Measurements from ENCODE around the gene COL5A1.

The COL5A1 gene

DNA sequence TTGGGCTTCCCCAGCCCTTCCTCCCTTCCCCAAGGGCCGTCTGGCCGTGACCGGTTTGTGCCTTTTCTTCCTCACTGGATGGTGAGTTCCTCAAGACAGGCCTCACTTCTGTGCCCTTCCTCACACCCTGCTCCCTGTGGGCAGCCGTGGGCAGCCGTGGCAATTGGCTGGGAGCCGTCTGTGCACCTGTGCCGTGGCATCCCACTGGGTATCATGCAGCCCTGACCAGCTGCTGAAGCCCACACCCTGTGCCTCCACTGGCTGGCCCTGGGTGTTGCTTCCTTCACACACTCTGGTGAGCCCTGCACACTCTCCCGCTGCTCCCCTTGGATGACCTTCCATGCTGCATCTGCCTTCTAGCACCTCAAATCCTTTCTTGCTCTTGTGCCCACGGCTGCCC, 100.2 kb downstream of the COL5A1 start:
- DNase-seq (ENCODE audit: low read depth in 3 of 3) = no peak

DNA sequence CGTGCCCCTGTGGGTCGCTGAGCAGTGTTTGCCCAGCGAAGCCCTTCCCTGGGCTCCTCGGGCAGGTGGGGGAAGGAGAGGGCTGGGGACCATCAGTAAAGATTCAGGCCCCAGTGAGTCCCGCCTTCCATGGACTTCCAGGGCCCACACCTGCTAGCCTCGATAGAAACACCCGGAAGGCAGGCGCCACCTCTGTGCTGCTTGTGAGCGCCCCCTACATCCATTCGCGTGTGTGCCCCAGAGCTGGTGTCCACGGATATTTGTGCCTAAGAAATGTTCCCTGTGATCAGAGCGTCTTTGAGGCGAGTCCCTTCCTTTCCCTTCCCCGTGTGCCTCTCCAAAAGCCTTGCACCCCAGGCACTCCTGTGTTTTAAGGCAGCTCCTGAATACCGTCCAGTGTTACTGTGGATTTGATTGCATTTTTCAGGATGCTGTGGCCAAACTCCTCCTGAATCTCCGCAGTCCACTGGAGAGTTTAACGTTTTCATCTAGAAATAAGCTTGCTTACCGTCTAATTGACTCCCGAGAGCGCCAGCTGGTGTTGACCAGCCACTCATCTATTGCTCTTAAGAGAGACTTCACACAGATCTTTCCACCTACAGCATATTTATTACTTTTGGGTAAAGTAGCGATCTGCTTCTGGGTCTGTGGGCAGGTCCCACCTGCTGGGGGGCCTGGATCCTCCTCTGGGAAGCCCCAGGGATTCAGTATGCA, 101.4 kb downstream of the COL5A1 start:
- DNase-seq (ENCODE audit: low read depth in 3 of 3) = no peak

DNA sequence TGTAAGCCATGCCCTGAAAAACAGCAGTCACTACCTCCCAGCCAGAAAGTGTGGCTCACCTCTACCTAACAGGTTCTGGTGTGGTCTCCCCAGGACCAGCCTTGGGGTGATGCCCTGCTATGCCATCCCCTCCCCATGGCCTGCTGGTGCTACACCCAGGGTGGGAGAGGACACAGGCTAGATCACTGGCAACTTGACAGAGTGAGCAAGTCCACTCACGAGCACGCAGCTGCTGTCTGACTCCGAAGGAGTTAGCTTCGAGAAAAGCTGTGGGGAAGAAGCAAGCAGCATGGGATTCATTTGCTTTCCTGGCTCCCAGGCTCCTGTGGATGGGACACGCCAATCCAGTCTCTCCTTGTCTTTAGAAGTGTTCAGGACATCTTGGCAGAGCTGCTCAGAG, 102.2 kb downstream of the COL5A1 start:
- DNase-seq (ENCODE audit: low read depth in 3 of 3) = no peak

DNA sequence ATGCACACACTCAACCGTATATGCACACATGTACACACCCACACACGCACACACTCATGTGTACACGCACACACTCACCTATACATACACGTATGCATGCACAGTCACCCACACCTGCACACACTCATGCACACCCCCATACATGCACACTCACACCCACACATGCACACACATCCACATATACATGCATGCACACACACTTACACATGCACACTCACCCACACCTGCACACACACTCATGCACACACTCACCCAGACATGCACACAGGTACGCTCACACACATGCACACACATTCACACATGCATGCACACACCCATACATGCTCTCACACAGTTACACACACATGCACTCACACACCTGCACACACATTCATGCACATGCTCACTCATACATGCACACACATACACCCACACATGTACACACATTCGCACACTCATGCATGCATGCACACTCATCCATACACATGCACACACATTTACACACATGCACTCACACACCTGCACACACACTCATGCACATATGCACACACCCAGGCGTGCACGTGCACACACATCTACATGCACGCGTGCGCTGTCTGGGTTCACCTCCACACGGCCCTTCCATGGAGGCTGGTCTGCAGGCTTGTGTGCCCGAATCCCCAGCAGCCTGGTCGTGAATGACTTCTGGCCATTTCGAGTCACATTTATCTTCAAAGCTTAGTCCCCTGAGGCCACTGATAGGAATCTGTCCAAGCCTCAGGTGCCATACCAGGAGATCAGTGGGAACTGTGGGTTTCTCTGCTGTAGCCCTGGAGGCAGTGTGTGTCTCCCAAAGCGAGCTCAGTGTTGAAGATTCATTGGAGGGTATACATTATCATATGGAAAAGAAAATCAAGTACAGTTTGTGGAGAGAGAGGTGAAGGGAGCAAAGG, 103.0 kb downstream of the COL5A1 start:
- DNase-seq (ENCODE audit: low read depth in 3 of 3) = no peak

DNA sequence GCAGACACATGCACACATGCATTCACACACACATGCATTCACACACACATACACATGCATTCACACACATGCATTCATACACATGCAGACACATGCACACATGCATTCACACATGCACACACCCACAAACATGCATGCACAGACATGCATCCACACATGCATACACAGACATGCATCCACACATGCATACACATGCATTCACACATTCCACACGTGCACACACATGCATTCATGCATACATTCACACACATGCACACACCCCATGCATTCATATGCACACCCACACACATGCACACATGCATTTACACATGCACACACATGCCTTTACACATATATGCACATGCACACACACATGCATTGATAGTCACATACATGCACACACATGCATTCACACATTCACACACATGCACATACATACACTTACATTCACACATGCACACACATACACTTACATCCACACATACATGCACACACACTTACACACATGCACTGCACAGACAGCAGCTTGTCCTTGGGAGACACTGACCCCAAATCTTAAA, 106.4 kb downstream of the COL5A1 start:
- no peak for DNase-seq (ENCODE audit: low read depth in 3 of 3)

DNA sequence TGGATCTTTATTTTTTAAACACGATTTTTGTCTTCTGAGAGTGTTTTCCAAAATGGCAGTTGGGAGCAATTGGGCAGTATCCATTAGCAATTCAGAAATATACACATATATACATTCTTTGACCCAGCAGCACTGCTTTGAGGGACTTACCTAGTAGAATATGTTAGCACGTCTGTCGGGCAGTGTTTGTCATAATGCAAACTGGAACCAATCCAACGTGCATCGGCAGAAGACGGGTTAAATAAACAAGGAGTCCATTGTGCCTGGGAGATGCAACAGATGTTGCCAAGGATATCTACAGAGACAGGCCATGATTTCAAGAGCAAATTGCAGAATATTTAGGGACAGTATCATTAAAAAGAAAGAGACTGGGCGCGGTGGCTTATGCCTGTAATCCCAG, 107.0 kb downstream of the COL5A1 start:
- no peak for DNase-seq (ENCODE audit: low read depth in 3 of 3)

DNA sequence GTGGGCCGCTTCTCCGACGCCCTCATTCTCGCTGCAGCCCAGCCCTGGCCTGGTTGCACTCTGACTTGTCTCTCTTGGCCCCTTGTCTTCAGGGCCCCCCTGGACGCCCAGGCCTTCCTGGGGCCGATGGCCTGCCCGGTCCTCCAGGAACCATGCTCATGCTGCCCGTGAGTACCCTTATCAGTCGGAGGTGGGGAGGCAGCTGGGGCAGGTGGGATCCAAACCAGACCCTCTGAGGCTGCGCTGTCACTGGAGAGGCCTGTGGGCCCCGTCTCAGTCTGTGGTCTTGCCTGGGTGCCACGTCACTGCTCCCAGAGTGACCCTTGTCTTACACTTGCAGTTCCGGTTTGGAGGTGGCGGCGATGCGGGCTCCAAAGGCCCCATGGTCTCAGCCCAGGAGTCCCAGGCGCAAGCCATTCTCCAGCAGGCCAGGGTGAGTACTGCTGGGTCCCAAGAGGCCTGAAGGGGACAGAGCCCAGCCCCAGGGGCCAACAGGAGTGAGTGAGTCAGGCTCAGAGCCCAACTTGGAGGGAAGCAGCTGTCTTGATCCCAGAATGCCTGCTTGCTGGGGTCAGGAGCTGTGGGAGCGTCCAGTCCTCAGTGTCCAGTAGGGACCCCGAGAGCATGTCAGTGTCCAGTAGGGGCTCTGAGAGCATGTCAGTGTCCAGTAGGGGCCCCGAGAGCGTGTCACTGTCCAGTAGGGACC, 109.0 kb downstream of the COL5A1 start:
- no peak for DNase-seq (ENCODE audit: low read depth in 3 of 3)

DNA sequence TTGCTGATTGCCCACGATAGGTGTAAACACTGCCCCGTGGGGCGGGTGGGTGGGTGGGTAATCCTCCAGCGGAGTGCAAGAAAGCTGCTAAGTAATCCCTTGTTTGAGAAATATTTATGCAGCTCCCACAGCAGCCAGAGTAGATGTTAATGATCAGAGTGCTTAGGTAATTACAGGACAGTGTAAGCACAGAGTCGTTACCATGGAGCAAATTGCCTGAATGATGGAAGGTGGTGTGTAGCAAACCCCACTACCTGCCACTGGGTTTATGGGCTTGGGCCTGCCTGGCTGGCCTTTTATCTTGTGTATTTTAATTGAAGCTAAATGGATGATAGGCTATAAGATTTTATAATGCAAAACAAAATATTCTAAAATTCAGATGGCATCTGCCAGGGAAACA, 110.0 kb downstream of the COL5A1 start:
- no peak for DNase-seq (ENCODE audit: low read depth in 3 of 3)

DNA sequence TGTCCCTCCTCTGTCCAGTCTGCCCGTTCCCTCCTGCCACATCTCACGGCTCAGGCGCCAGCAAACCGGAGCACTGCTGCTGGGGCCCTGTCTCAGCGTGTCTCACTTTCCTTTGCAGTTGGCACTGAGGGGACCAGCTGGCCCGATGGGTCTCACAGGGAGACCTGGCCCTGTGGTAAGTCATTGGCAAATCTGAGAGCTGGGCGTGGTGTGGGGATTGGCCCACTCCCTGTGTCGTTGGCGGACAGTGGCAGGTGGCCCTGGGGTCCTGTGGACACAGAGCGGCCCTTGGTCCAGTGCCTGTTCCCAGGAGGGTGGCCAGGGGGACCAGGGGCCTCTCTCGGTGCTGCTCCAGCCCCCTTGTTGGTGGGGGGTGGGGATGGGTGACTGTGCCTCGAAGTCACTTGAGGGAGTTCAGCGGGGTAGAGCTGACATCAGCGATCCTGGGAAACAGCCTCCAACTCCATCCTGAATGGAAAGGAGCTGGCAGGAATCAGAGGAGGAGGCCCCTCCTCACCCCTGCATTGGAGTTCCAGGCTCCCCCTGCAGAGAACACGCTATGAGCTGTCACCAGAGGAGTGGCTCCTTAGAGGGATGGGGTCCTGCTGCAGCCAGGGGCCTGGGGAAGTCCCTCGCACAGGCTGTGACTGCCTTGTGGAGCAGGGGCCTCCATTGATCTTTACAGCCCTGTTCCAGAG, 111.0 kb downstream of the COL5A1 start:
- no peak for DNase-seq (ENCODE audit: low read depth in 3 of 3)

DNA sequence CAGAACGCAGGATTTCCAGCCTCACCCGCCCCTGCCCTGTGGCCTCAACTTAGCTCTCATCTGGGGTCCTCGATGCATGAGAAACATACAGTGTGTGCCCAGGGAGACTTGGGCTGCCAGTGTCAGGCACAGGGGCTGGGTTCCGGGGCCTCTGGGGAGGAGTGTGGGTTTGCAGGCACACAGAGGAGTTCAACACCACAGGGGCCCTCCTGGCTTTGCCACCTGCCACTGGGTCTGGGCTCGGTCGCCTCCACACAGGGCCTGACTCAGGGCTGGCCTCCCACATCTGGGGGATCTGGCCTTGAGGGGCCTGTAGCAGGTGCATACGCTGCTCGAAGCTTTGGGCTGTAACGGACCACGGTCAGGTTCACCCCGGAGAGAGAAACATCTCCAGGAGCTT, 111.6 kb downstream of the COL5A1 start:
- DNase-seq (ENCODE audit: low read depth in 3 of 3) = no peak

DNA sequence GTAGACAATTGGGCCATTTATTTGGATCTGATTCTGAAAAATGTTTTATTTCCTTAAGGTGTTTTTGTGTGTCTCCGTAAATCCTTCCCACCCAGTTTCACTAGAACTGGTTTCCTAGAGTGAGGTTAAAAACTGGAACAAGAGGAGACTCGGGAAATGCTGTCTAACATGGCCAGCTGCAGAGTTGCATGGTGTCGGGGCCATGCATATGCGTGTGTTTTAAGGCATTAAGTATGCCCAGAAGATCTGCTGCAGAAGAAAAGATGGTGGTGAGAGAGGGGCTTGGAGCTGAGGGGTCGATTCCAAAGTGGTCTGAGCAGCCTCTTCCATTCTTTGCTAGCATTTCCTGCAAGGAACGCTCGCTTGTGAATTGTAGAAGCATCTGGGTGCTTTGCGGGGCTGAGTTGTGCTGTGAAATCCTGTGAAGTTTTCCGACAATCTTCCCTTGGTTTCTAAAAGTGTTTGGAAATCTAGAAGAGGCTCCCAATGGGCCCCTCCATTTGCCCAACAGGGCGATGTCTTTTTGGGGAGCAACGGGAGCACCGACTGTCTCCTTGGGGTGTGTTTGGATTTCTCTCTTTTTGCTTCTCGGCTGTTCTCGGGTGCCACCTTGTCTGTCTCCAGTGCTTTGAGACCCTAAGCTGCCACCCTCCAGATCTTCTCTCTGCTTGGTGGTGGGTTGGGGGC, 113.8 kb downstream of the COL5A1 start:
- no peak for DNase-seq (ENCODE audit: low read depth in 3 of 3)

DNA sequence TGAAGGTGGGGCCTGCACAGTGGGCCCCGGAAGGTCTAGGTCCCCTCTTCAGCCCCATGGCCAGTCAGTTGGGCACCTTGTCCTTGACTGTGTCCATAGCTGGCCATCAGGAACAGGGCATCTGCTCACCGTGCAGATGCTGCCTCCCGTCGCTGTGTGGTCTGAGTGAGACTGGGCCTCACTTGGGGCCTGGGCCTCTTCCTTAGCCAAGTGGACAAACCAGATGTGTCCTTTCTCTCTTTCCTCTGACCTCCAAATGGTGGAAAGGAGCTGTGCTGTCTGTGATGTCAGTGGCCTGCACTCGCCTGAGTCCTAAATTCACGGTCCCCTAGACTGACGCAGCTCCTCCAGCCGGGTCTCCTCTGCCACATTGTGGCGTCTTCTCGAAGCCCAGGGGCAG, 114.5 kb downstream of the COL5A1 start:
- no peak for DNase-seq (ENCODE audit: low read depth in 3 of 3)

DNA sequence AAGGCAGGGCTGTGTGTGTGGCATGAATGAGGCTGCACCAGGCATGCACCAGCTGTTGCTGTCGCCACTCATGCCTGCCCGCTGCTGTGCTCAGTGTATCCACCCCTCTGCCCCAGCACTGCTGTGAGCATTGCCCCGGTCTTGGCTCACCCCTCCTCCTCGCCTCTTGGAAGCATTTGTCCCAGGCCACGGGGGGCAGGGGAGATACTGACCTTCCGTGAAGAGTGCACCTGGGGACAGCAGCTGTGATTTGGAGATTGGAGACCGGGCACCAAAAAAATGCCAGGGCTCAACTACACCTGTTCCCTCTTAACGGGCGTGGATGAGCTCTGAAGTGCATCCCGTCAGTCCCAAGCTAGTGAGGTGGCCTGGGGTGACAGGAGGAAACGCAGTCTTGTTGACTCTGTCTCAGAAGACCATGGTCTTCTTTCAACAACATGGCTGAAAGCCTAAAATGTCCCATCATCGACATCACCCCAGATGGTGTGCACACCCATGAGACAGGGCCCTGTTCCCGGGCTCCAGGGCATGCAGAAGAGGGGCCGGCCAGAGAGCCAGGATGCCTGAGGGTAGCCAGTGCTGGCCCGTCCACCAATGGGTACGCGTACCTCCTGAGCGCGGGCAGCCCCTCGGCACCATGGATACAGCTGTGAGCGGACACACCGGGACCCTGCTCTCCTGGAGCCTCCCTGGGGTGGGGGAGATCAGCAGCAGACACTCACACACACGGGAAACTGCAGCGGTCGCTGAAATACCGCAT, 115.8 kb downstream of the COL5A1 start:
- DNase-seq (ENCODE audit: low read depth in 3 of 3) = no peak

DNA sequence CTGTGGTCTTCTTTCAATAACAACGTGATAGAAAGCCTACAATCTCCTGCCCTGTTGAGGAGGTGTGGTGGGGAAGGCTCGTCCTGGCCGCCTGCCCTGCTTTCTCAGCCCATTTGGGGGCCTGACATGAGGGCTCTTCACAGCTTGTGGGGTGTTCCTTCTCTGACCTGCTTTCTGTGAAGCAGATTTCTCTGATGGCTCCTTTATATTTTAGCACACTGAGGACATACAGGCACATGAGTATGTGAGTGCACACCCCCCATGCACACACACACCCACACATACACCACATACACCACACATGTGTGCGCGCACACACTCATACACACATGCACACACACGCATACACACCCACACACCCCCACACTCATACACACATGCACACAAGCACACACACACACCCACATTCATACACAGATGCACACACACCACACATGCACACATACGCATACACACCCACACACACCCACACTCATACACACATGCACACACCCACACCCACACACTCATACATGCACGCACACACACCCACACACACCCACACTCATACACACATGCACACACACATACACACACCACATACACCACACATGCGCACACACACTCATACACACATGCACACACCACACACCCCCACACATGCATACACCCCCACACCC, 117.5 kb downstream of the COL5A1 start:
- DNase-seq (ENCODE audit: low read depth in 3 of 3) = no peak

DNA sequence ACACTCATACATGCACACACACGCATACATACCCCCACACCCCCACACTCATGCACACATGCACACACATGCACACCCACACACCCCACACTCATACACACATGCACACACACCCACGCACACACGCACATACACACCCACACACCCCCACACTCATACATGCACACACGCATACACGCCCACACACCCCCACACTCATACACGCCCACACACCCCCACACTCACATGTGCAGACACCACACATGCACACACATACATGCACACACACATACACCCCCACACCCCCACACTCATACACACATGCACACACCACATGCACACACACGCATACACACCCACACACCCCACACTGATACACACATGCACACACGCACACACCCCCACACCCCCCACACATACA, 118.3 kb downstream of the COL5A1 start:
- DNase-seq (ENCODE audit: low read depth in 3 of 3) = no peak

DNA sequence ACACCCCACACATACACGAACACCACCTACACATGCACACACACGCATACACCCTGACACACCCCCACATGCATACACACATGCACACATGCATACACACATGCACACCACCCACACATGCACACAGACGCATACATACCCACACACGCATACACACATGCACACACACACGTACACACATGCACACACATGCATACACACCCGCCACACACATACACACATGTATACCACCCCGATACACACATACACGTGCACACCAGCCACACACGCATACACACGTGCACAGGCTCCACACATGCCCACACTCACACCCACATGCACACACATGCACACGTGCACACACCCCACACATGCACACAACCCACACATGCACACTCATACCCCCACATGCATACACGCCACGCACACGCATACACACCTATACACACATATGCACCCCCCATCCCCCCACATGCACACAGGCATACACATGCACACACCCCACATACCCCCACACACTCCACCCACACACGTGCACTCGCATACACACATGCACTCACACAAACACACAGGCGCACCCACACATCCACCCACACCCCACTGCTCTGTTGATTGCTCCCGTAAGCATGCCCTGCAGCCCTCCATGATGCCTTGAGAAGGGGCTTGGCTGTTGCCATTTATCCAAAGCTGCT, 119.3 kb downstream of the COL5A1 start:
- no peak for DNase-seq (ENCODE audit: low read depth in 3 of 3)

DNA sequence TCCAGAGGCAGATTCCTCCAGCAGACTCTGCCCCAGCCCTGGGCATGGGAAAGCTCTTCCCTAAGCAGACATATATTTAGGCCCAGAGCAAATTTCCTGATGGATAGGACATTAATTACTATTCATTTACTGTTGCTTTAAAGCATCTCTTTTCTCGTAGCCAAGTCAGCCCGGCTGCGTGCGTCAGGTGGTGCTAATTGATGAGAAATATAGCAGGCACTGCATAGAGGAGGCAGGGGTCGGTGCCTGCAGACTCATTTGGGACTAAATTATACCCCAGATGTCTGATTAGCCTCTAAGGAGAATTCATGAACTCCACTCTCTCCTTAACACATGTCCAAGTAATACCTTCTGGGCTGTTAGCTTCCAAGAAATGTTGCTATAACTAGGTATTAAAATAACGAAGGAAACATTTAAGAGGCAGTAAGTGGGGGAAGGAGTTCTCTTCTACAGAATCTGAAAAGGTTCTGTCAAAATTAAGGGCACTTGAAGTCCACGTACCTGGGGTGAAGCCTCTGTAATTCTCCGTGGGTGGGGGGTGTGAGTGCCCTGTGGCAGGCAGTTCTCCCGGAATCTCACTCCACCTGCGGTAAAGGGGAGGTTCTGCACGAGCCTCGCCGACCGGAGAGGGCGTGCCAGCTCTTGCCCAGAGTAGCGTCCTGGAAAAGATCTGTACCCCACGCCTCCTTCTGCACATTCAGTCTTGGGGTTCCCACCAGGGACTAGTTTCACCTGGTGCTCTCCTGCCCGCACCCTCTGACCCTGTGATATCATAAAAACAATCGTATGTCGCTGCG, 123.1 kb downstream of the COL5A1 start:
- no peak for DNase-seq (ENCODE audit: low read depth in 3 of 3)

DNA sequence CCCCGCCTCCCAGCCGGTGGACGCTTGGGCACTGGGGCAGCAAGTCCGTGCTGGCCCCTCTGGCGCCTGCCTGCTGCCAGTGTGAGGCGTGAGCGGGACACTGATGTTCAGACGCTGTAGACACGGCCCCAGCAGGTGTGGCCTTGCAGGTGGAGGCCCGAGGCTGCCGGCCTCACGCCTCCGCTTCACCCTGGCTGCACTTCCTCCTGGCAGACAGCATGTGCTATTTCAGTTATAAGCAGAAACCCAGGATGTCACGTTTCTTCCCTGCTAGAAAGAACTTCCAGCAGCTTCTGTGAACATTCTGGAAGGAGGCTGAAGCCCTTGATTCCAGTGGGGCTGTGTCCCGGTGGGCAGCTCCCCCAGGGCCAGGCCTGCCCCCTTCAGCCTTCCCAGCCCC, 124.2 kb downstream of the COL5A1 start:
- DNase-seq (ENCODE audit: low read depth in 3 of 3) = no peak

Data from stimulated activated CD4-positive, alpha-beta T cell treated with anti-CD3 and anti-CD28 coated beads, TNF-alpha, amount 100 ng/mL, for 4 hours (primary cell).